Measurements from ENCODE around the gene ZNF639.

DNA sequence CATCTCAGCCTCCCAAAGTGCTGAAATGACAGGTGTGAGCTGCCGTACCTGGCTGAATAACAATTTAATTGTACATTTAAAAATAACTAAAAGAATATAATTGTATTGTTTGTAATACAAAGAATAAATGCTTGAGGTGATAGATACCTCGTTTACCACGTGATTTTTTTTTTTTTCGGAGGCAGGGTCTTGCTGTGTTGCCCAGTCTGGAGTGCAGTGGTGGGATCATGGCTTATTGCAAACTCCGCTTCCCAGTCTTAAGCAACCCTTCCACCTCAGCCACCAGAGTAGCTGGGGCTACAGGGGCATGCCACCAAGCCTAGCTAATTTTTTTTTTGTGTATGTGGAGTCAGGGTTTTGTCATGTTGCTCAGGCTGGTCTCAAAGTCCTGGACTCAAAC lies 40.5 kb downstream of the ZNF639 start:
- TF ChIP-seq POLR2A (IDR thresholded peaks at IDR 0.05) = no peak
- TF ChIP-seq, protein P1, sequence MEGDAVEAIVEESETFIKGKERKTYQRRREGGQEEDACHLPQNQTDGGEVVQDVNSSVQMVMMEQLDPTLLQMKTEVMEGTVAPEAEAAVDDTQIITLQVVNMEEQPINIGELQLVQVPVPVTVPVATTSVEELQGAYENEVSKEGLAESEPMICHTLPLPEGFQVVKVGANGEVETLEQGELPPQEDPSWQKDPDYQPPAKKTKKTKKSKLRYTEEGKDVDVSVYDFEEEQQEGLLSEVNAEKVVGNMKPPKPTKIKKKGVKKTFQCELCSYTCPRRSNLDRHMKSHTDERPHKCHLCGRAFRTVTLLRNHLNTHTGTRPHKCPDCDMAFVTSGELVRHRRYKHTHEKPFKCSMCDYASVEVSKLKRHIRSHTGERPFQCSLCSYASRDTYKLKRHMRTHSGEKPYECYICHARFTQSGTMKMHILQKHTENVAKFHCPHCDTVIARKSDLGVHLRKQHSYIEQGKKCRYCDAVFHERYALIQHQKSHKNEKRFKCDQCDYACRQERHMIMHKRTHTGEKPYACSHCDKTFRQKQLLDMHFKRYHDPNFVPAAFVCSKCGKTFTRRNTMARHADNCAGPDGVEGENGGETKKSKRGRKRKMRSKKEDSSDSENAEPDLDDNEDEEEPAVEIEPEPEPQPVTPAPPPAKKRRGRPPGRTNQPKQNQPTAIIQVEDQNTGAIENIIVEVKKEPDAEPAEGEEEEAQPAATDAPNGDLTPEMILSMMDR (IDR thresholded peaks at IDR 0.05) = no peak

Data from vagina (tissue), 2 donors.